Testis (tissue), 3 donors: ENCODE measurements around the gene HSD17B7. TPM values are rescaled to one million over a fixed set of nuclear protein-coding genes. Genes with fewer than 3 reads are reported as not detected.

Experiments used
- DNase-seq: peaks from one replicate; pipeline ENCODE4 v3.0.0-alpha.2; 2019
- H3K27ac ChIP-seq, 2 donors: fragments of 200-600 bp; sonication (generic); one replicate each; pipeline ENCODE4 v1.5.1; 2019
- H3K27me3 ChIP-seq: fragments of 200-600 bp; sonication (generic); one replicate; pipeline ENCODE4 v1.5.1; 2019
- H3K36me3 ChIP-seq: fragments of 200-600 bp; sonication (generic); one replicate; pipeline ENCODE4 v1.5.1; 2017; ENCODE audit warnings: low read depth; ENCODE audit errors: missing control alignments
- H3K4me1 ChIP-seq: fragments of 200-600 bp; sonication (generic); one replicate; pipeline ENCODE4 v1.5.1; 2019
- H3K4me3 ChIP-seq, 2 donors: fragments of 200-600 bp; sonication (generic); one replicate each; pipeline ENCODE4 v1.5.1; 2017 to 2019
- H3K9me3 ChIP-seq: fragments of 200-600 bp; sonication (generic); one replicate; pipeline ENCODE4 v1.5.1; 2017
- POLR2A ChIP-seq: fragments of 450-650 bp; IDR thresholded peaks from one replicate; pipeline ENCODE4 v1.6.1; 2017; ENCODE audit warnings: antibody characterized with exemption, mild to moderate bottlenecking, moderate library complexity
- WGBS, 2 donors: methylation state at CpG; one replicate each; pipeline ENCODE4 v1.1.5; 2018; 5-methylcytosine and 5-hydroxymethylcytosine counted together
- intact Hi-C: fragments of 100-400 bp; cut with DNase I; formaldehyde crosslinking; loops from one replicate; pipeline ENCODE4 v1.15.1; 2023; ENCODE audit warnings: low total_unique reads
- polyA plus RNA-seq: library from polyadenylated mRNA; stranded (reverse); fragments of 350-450 nt; fragmentation: Illumina TruSeq; extraction: RNeasy Lipid Tissue Mini Kit (QIAGEN cat#74804); gene quantifications from one replicate; pipeline ENCODE4 v1.2.3, GENCODE V29; 2014; ENCODE audit warnings: low read depth, low replicate concordance; ENCODE audit not compliant: insufficient read depth
- total RNA-seq, 2 donors: library from RNA; depleted of rRNA; stranded (reverse); fragments of >200 nt; gene quantifications; one replicate each; pipeline ENCODE4 v1.2.3, GENCODE V29; 2016
- TF ChIP-seq, protein P1 (sequence below), 3 experiments: fragments of 450-650 bp in 2 of 3; fragments of 200-600 bp in 1 of 3; sonication (generic) in 1 of 3; IDR thresholded peaks; one replicate each; pipeline ENCODE4 v1.5.1; 2016 to 2019; ENCODE audit warnings: antibody characterized with exemption in 3 of 3, mild to moderate bottlenecking in 2 of 3, moderate library complexity in 1 of 3

Gene HSD17B7
- total and polyA plus RNA-seq, 3 donors from 2014 or later: 7.9 to 10.7 (median 9.8) TPM

DNA sequence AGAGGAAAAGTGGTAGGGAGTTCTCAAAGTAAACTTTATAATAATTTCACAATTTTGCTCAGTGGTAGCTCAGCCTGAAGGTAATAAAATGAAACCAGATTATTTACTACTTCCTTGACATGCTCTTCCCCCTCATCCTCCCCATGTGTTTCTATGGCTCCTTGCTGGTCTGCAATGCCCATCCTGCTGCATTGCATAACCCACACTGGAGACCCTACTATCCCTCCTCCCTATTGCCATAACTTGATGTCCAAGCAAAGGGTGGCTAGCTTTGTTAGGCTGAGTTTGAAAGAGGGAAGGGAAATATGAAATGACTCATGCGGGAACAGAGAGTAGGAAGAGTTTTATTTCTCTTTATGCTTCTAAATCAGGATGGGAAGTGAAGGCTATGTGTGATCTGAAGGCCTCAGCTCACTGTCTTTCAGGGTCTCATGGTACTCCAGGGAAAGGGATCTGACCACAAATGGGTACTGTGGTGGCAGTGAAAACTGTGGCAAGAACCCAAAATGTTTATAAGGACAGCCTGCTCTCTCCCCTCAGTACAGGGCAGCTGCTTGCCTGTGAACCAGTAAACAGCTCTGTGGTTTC lies 36.4 kb upstream of the HSD17B7 start:
- intact Hi-C loops: no loop called here
- Histone ChIP-seq H3K4me3 (no peak overlapping the region), H3K9me3 (no peaks in the 10 kb centered on the region), H3K36me3 (no peaks in the 10 kb centered on the region), H3K27me3 (no peaks in the 10 kb centered on the region), H3K27ac (no peak overlapping the region), H3K4me1 (no peaks in the 10 kb centered on the region)
- no peak for DNase-seq
- TF ChIP-seq, protein P1, sequence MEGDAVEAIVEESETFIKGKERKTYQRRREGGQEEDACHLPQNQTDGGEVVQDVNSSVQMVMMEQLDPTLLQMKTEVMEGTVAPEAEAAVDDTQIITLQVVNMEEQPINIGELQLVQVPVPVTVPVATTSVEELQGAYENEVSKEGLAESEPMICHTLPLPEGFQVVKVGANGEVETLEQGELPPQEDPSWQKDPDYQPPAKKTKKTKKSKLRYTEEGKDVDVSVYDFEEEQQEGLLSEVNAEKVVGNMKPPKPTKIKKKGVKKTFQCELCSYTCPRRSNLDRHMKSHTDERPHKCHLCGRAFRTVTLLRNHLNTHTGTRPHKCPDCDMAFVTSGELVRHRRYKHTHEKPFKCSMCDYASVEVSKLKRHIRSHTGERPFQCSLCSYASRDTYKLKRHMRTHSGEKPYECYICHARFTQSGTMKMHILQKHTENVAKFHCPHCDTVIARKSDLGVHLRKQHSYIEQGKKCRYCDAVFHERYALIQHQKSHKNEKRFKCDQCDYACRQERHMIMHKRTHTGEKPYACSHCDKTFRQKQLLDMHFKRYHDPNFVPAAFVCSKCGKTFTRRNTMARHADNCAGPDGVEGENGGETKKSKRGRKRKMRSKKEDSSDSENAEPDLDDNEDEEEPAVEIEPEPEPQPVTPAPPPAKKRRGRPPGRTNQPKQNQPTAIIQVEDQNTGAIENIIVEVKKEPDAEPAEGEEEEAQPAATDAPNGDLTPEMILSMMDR (IDR thresholded peaks at IDR 0.05): no peak
- TF ChIP-seq POLR2A: no peak
- 88 to 94% methylated on average over 1 of the region's 1 CpG for WGBS, 2 donors

DNA sequence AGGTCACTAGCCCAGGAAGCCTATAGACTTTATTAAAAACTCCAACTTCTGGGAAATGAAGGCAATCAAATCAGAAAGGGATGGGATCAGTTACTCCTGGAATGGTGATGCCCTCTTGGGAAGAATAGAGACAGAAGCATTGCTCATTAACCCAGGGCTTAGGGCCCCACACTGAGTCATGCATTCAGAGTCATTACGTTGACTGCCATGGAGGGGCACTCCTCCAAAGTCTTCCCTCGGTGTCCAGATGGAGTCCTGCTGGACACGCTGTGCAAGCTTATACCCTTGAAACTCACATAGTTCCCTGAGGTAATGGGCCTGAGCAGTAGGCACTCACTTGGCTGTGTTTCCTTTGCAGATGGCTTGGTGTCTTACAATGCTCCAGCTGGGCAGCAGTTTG lies 35.2 kb upstream of the HSD17B7 start:
- H3K4me1 ChIP-seq: no peaks in the 10 kb centered on the region
- H3K4me3 ChIP-seq: no peak overlapping the region
- DNase-seq: no peak
- TF ChIP-seq, protein P1 (IDR thresholded peaks at IDR 0.05): no peak
- no peak for TF ChIP-seq POLR2A
- H3K9me3 ChIP-seq: no peaks in the 10 kb centered on the region
- H3K27ac ChIP-seq: no peak overlapping the region
- H3K27me3 ChIP-seq: no peaks in the 10 kb centered on the region
- no peaks in the 10 kb centered on the region for H3K36me3 ChIP-seq
- intact Hi-C loops: no loop called here
- WGBS, 2 donors: 94 to 100% methylated on average over 3 of the region's 3 CpGs

DNA sequence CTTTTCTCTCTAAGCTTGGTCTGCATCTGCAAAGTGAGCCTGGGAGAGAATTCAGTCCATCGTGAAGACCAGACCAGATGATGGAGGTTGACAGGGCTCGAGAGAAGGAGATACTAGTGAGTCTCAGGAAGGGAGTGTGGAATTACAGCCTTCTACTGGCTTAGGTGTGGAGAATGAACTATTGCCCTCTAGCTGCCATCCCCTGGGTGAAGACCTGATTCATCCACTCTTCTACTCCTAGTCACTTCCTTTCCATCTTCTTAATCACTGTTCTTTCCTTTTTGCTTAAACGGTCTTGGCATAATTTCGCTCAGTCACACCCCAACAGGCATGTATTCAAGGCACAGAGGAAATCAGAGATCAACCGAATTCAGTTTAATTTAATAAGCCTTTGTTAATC lies 34.0 kb upstream of the HSD17B7 start:
- 92% methylated on average over 5 of the region's 5 CpGs for WGBS, 2 donors
- no peak for DNase-seq
- TF ChIP-seq POLR2A: no peak
- TF ChIP-seq, protein P1 (IDR thresholded peaks at IDR 0.05): no peak
- Histone ChIP-seq H3K36me3 (no peaks in the 10 kb centered on the region), H3K27ac (no peak overlapping the region), H3K27me3 (no peaks in the 10 kb centered on the region), H3K4me1 (no peaks in the 10 kb centered on the region), H3K4me3 (no peak overlapping the region), H3K9me3 (no peaks in the 10 kb centered on the region)
- intact Hi-C loops: no loop called here

DNA sequence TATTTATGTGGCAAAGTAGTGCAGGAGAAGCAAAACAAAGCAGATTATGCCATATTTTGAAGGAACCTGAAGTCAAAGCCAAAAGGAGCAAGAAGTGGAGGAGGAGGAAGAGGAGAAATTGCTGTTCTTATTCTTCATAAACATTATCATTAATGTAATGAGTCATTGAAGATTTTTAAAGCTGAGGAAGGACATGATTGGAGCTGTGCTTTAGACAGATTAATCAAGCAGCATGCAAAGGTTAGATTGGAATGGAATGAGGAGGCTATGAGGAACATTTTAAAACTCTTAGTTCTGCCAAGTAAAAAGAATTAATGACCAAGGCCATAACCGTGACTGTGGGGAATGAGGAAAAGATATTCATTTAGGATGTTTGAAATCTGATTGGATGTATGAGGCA lies 33.0 kb upstream of the HSD17B7 start:
- no peak for DNase-seq
- intact Hi-C loops: no loop called here
- no peak overlapping the region for H3K27ac ChIP-seq
- no peaks in the 10 kb centered on the region for H3K27me3 ChIP-seq
- WGBS, 2 donors: 30 to 45% methylated on average over 1 of the region's 1 CpG
- no peak overlapping the region for H3K4me3 ChIP-seq
- H3K4me1 ChIP-seq: no peaks in the 10 kb centered on the region
- no peaks in the 10 kb centered on the region for H3K36me3 ChIP-seq
- no peaks in the 10 kb centered on the region for H3K9me3 ChIP-seq
- TF ChIP-seq, protein P1 (IDR thresholded peaks at IDR 0.05): no peak
- no peak for TF ChIP-seq POLR2A

DNA sequence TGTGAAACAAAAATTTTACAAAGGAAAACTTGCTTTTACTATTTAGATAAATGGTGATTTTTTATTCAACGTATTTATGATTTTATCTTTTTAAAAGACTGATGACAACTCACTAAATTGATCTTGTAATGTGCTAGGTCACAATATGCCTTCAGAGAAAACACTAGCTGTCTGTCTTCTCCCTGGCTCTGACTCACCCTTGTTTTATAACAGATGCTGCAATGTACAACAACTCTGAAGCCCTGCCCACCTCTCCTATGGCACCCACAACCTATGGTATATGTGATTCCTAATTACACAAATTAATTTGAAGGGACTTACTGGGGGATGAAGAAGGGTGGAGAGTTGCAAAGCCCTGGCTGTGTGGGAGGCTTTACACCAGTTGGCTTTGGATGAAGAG lies 24.7 kb upstream of the HSD17B7 start:
- H3K36me3 ChIP-seq: no peaks in the 10 kb centered on the region
- TF ChIP-seq, protein P1 (IDR thresholded peaks at IDR 0.05): no peak
- no peak for TF ChIP-seq POLR2A
- no peaks in the 10 kb centered on the region for H3K9me3 ChIP-seq
- H3K4me1 ChIP-seq: no peaks in the 10 kb centered on the region
- no peak overlapping the region for H3K4me3 ChIP-seq
- no peaks in the 10 kb centered on the region for H3K27me3 ChIP-seq
- WGBS, 2 donors: 90 to 91% methylated on average over 1 of the region's 1 CpG
- DNase-seq: no peak
- no peak overlapping the region for H3K27ac ChIP-seq
- intact Hi-C loops: no loop called here
